Neural progenitor cell (in vitro differentiated cells): ENCODE results near the gene SH2D4B.

Source experiments
- EZH2phosphoT487 ChIP-seq: fragments of 200-600 bp; sonication (generic); IDR thresholded peaks from 2 replicates; pipeline ENCODE4 v1.6.1; 2017; ENCODE audit warnings: antibody characterized with exemption
- TF ChIP-seq, protein P1 (sequence below): fragments of 200-600 bp; sonication (generic); IDR thresholded peaks from 2 replicates; pipeline ENCODE4 v1.5.1; 2017; ENCODE audit warnings: antibody characterized with exemption, mild to moderate bottlenecking

DNA sequence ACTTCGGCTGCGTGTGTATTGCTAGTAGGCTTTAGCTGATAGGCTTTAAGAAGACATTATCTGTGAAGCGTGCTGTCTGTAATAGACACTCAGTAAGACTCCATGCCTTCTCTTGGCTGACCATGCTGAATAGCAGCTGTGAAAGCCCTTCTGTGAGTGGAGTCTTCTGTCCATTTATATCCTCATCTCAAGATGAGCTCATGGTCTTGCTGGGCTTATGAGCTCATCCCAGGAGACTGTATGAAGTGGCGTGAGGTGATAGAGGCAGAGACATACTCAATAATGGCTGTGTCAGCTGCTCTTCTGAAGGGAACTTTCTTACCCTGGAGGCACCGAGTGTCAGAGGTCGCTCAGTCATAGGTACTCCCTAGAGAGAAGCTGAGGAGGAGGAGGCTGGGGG lies 111.5 kb downstream of the SH2D4B start:
- TF ChIP-seq, protein P1, sequence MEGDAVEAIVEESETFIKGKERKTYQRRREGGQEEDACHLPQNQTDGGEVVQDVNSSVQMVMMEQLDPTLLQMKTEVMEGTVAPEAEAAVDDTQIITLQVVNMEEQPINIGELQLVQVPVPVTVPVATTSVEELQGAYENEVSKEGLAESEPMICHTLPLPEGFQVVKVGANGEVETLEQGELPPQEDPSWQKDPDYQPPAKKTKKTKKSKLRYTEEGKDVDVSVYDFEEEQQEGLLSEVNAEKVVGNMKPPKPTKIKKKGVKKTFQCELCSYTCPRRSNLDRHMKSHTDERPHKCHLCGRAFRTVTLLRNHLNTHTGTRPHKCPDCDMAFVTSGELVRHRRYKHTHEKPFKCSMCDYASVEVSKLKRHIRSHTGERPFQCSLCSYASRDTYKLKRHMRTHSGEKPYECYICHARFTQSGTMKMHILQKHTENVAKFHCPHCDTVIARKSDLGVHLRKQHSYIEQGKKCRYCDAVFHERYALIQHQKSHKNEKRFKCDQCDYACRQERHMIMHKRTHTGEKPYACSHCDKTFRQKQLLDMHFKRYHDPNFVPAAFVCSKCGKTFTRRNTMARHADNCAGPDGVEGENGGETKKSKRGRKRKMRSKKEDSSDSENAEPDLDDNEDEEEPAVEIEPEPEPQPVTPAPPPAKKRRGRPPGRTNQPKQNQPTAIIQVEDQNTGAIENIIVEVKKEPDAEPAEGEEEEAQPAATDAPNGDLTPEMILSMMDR: no peak
- TF ChIP-seq EZH2phosphoT487: no peak
